ENCODE results near the gene CRIM1. TPM values are rescaled to one million over a fixed set of nuclear protein-coding genes. Genes with fewer than 3 reads are reported as not detected.

The CRIM1 gene
- total and polyA plus RNA-seq, 12 donors: 14.1 to 83.6 (median 54.8) TPM

GRCh38 chr2:36379710-36380448, 24.3 kb downstream of the CRIM1 start:
- intact Hi-C loops (cut with DNase I): no loop called here
- peaks cover 0 to 21% (median 0%) of the 10 kb centered on the region in 9 donors for H3K36me3 ChIP-seq
- H3K4me3 ChIP-seq: no peak overlapping the region
- ATAC-seq (no peak), DNase-seq (no peak)
- TF ChIP-seq CTCF (IDR thresholded peaks at IDR 0.05): no peak
- no peak overlapping the region for H3K27ac ChIP-seq
- 93 to 95% methylated on average over 3 of the region's 3 CpGs for WGBS, 2 donors
- no peaks in the 10 kb centered on the region for H3K9me3 ChIP-seq
- peaks cover 13 to 74% (median 40%) of the 10 kb centered on the region in 9 donors for H3K4me1 ChIP-seq
- H3K27me3 ChIP-seq: no peaks in the 10 kb centered on the region

DNA sequence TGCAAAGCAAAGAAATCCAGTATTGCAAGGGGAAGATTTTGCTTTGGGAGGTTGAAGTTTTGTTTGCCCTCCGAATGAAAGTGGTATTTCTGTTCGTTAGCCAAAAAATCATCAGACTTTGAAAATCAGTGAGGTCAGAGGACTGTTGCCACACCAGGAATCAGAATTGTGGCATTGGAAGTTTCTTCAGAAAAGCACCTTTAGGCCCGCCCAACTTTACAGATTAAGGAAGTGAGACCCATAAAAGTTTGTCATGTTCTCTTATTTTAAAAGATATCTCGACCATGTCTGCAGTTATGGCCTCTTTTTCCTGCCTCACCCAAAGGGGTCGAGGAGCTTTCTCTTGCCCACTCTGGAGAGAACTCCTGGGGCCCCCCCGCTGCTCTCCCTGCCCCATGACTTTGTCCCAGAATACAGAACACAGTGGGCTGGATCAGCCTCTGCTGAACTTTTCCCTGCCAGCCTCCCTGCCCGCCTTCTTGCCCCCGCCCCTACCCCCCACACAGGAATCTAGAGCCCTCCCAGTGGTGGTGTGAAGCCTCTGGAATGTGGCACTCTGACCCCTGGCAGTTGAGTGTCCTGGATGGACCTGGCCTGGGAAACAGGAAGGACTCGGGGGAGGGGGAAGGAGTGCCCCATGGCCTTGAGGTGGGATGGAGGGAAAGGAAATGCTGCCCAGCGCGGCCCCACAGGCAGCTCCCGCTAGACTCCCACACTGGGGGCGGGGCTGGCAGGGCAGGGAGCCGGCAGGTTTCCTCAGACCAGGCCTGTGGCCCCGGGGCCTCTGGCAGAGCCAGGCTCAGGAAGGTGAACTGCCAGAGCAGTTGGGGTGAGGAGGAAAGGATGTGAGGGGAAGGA, 25.3 kb downstream of the CRIM1 start:
- H3K4me1 ChIP-seq: peaks cover 16 to 78% (median 37%) of the 10 kb centered on the region in 9 donors
- DNase-seq: no peak
- H3K27ac ChIP-seq: peak overlapping the region in 1 of 10 donors; percentile 41
- intact Hi-C loops (cut with DNase I): no loop called here
- TF ChIP-seq CTCF (IDR thresholded peaks at IDR 0.05): no peak
- H3K9me3 ChIP-seq: no peaks in the 10 kb centered on the region
- peak in 7 of 8 donors; percentile 10 to 61 (median 30) for ATAC-seq
- no peaks in the 10 kb centered on the region for H3K27me3 ChIP-seq
- H3K36me3 ChIP-seq: peaks cover 0 to 21% (median 0%) of the 10 kb centered on the region in 9 donors
- 66 to 74% methylated on average over 15 of the region's 15 CpGs for WGBS, 2 donors
- H3K4me3 ChIP-seq: no peak overlapping the region

DNA sequence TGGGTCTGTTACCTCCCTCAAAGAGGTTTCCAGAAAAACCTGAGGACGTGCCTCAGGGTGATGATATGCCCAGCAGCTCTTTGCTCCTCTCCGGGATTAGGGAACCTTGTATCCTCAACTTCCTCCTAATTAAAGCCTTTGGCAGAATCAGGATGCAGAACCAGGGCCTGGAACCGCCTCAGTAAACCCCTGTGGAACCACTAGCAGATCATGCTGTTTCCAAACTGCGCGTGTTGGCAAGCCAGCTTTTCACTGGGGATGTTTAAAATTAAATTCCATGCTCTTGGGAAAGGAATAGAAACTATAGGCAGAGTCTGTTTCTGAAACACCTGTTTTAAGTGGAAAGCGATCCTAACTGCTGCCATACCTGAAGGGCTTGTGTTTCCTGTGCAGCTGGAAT, 26.4 kb downstream of the CRIM1 start:
- H3K4me3 ChIP-seq: no peak overlapping the region
- ATAC-seq (no peak), DNase-seq (no peak)
- peaks cover 8 to 78% (median 26%) of the 10 kb centered on the region in 9 donors for H3K4me1 ChIP-seq
- intact Hi-C loops (cut with DNase I): no loop called here
- WGBS, 2 donors: 75 to 83% methylated on average over 6 of the region's 6 CpGs
- no peak overlapping the region for H3K27ac ChIP-seq
- TF ChIP-seq CTCF (IDR thresholded peaks at IDR 0.05): no peak
- no peaks in the 10 kb centered on the region for H3K9me3 ChIP-seq
- H3K36me3 ChIP-seq: peaks cover 0 to 21% (median 0%) of the 10 kb centered on the region in 9 donors
- H3K27me3 ChIP-seq: no peaks in the 10 kb centered on the region

DNA sequence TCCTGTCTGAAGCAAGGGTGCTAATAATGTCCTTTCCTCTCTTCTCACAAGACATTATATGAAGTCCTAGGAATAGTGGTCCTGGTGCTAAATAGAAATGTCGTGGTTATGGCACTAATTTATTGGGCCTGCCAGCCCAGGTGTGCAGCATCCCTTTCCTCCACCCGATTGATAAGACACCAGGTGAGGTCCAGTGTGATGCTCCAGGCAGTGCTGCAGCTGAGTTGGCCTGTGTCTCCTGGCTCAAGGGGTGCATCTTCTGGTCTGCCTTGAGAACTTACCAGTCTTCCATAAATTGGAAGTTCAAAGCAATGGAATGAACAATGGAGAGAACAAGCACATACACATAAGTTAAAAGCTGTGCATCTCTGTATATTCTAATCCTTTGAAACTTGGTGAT, 26.9 kb downstream of the CRIM1 start:
- Histone ChIP-seq H3K4me3 (no peak overlapping the region), H3K36me3 (peaks cover 0 to 21% (median 0%) of the 10 kb centered on the region in 9 donors), H3K4me1 (peaks cover 3 to 78% (median 22%) of the 10 kb centered on the region in 9 donors), H3K27me3 (no peaks in the 10 kb centered on the region), H3K27ac (no peak overlapping the region), H3K9me3 (no peaks in the 10 kb centered on the region)
- TF ChIP-seq CTCF (IDR thresholded peaks at IDR 0.05): no peak
- intact Hi-C loops (cut with DNase I): no loop called here
- DNase-seq (no peak), ATAC-seq (no peak)
- 50 to 94% methylated on average over 2 of the region's 2 CpGs for WGBS, 2 donors
